ENCODE measurements around the gene CBX2.

GRCh38 chr17:79833744-79834564, 56.0 kb downstream of the CBX2 start:
- TF ChIP-seq CTCF (conservative IDR thresholded peaks at IDR 0.05 in 1 of 2, IDR thresholded peaks at IDR 0.05 in 1 of 2; ENCODE audit: low read depth in 1 of 2, low read length in 2 of 2), result no peak
- TF ChIP-seq EZH2 (IDR thresholded peaks at IDR 0.05; ENCODE audit: low read length, missing control alignments), result no peak

Data from fibroblast of lung (primary cell).